NB4 (cell line): ENCODE data around the gene CCL5.

Experiments used
- MAX ChIP-seq: IDR thresholded peaks from 2 replicates; pipeline ENCODE4 v1.6.1; 2011; ENCODE audit warnings: low read depth, low read length
- MYC ChIP-seq: IDR thresholded peaks from 2 replicates; pipeline ENCODE4 v1.6.1; 2011; ENCODE audit warnings: low read depth, low read length
- POLR2A ChIP-seq: IDR thresholded peaks from 2 replicates; pipeline ENCODE4 v1.6.1; 2011; ENCODE audit warnings: mild to moderate bottlenecking; ENCODE audit not compliant: insufficient read length; ENCODE audit errors: extremely low read depth
- TF ChIP-seq, protein P1 (sequence below): IDR thresholded peaks from one replicate; pipeline ENCODE4 v1.5.1; 2012; ENCODE audit warnings: low read depth, low read length

GRCh38 chr17:35913609-35914008, 33.4 kb upstream of the CCL5 start:
- TF ChIP-seq, protein P1, sequence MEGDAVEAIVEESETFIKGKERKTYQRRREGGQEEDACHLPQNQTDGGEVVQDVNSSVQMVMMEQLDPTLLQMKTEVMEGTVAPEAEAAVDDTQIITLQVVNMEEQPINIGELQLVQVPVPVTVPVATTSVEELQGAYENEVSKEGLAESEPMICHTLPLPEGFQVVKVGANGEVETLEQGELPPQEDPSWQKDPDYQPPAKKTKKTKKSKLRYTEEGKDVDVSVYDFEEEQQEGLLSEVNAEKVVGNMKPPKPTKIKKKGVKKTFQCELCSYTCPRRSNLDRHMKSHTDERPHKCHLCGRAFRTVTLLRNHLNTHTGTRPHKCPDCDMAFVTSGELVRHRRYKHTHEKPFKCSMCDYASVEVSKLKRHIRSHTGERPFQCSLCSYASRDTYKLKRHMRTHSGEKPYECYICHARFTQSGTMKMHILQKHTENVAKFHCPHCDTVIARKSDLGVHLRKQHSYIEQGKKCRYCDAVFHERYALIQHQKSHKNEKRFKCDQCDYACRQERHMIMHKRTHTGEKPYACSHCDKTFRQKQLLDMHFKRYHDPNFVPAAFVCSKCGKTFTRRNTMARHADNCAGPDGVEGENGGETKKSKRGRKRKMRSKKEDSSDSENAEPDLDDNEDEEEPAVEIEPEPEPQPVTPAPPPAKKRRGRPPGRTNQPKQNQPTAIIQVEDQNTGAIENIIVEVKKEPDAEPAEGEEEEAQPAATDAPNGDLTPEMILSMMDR = no peak
- TF ChIP-seq POLR2A (no peak), MAX (no peak), MYC (no peak)
